DND-41 (cell line): ENCODE data around the gene TBCE.
"Not testable (repeated sequence)": the region's sequence is repeated elsewhere in the genome, so short reads cannot be mapped to it uniquely, and the experiment has no call there.

Experiments used
- CTCF ChIP-seq: IDR thresholded peaks from 2 replicates; pipeline ENCODE4 v1.5.1; 2012; ENCODE audit warnings: borderline replicate concordance, low read length, moderate library complexity, mild to moderate bottlenecking; ENCODE audit not compliant: poor library complexity, severe bottlenecking; ENCODE audit errors: extremely low read depth
- EZH2 ChIP-seq: IDR thresholded peaks from 3 replicates; pipeline ENCODE4 v1.6.1; 2012; ENCODE audit warnings: borderline replicate concordance, low read depth, mild to moderate bottlenecking, moderate library complexity, low read length, inconsistent platforms; ENCODE audit not compliant: severe bottlenecking

DNA sequence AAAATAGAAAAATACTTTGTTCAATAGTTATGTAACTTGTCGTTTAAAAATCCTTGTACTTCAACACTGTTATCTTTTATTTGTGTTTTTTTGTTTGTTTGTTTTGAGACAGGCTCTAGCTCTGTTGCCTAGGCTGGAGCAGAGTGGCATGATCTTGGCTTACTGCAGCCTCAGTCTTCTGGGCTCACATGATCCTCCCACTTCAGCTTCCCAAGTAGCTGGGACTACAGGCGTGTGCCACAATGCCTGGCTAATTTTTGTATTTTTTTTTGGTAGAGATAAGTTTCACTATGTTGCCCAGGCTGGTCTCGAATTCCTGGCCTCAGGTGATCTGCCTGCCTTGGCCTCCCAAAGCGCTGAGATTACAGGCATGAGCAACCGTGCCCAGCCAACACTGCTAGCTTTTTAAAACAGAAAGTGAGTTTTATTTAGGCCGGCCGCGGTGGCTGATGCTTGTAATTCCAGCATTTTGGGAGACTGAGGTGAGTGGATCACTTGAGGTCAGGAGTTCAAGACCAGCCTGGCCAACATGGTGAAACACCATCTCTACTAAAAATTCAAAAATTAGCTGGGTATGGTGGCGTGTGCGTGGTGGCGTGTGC is 11.0 kb downstream of the TBCE start:
- not testable (repeated sequence) for TF ChIP-seq CTCF, EZH2
